HG03460 (cell line): ENCODE data around the gene COL5A3.

Experiments used
- ATAC-seq: cut with Tn5 transposase; IDR thresholded peaks from one replicate; pipeline ENCODE4 v1.9.1; 2021; ENCODE audit not compliant: unreplicated experiment

Gene COL5A3

DNA sequence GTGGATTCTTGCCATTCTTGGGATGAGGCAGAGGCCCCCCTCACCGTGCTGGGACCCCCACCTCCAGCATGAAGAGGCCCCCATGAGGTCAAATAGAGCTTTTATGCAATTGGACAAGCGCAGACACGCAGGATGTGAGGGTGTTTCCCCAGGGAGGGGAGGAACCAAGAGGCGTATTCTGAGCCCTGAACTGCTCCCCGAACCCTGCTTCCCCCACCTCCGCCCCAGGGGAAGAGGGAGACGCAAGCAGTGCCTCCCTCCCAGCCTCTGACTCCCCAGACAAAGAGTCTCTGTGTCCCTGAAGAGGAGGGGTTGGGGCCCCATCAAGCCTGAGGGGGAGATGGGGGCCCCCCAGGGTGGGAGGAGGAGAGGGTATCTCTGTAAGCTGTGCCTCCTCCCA is 1.7 kb upstream of the COL5A3 start:
- ATAC-seq, result no peak

GRCh38 chr19:10010939-10011338 is 635 bp upstream of the COL5A3 start:
- ATAC-seq, result no peak

DNA sequence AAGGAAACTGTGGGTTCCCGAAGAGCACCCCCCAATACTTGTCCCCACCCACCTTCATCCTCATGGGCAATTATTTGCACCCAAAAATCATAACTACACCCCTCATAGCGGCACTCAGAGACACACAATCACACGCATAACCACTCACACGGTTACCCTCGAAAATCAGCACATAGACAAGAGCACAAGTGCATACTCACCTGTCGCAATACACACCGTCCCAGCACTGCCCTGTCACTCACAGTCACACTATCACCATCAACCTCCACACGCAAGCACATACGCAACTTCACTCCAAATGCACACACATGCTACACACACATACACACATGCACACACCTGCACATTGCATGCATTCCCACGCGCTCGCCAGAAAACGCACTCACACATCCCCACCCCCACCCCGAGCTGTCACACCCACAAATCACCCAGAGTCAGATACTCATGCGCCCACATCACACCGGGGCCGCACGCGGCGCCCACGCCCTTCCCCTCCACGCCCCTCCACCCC is 535 bp downstream of the COL5A3 start:
- no peak for ATAC-seq

GRCh38 chr19:10008184-10008765 is 2.0 kb downstream of the COL5A3 start:
- ATAC-seq, result no peak

- no peak for ATAC-seq
These were observed 2.7 kb downstream of the COL5A3 start for GRCh38 chr19:10007371-10008183.

DNA sequence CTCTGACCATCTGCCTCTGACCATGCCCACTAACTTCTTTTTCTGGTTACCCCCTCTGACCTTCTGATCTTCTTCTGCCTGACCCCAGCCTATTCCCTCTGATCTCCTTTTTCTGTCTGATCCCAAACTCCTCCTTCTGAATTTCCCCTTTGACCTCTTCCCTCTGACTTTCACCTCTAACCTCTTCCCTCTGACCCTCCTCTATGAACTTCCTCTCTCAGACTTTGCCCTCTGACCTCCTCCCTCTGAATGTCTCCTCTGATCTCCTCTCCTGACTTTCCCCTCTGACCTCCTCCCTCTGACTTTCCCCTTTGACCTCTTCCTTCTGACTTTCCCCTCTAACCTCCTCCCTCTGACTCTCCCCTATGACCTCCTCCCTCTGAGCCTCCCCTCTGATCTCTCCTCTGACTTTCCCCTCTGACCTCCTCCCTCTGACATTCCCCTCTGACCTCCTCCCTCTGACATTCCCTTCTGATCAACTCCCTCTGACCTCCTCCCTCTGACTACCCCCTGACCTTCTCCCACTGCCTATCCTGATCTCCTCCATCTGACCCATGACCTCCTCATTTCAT is 3.5 kb downstream of the COL5A3 start:
- ATAC-seq, result no peak

- no peak for ATAC-seq
These were observed 4.0 kb downstream of the COL5A3 start for GRCh38 chr19:10006335-10006708.

DNA sequence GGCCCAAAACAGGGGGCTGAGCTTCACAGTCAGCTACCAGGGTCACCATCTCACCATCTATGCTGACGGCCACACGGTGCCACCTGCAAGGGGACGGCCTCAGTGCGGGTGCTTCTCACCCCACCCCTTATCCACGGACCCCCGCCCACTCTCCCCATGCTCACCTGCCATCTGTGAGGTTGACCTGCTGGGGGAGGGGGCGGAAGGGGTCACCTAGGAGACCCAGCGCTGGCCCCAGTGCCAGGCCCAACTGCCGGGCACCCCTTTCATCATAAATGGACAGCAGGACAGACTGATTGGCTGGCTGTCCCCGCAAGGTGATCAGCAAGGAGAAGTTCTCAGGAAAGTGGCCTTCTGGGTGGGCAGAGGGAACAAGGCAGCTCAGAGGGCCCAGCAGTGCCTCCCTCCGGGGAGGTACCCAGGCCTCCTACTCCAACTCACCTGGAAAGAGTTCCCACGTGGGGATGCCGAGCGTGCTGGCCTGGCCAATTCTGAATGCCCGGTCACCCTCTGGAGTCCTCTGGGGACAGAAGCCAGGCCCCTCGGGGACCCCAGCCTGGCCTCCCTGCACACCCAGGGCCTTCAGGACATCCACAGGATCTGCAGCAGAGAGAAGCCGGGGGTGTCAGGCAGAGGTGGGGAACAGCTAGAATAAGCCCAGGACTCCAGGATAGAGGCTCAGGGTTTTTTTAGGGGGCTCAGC is 4.5 kb downstream of the COL5A3 start:
- no peak for ATAC-seq

- no peak for ATAC-seq
These were observed 5.7 kb downstream of the COL5A3 start for GRCh38 chr19:10004617-10005016.

GRCh38 chr19:10003271-10003670 is 7.0 kb downstream of the COL5A3 start:
- ATAC-seq, result no peak

- ATAC-seq, result no peak
These were observed 8.4 kb downstream of the COL5A3 start for GRCh38 chr19:10001899-10002298.

DNA sequence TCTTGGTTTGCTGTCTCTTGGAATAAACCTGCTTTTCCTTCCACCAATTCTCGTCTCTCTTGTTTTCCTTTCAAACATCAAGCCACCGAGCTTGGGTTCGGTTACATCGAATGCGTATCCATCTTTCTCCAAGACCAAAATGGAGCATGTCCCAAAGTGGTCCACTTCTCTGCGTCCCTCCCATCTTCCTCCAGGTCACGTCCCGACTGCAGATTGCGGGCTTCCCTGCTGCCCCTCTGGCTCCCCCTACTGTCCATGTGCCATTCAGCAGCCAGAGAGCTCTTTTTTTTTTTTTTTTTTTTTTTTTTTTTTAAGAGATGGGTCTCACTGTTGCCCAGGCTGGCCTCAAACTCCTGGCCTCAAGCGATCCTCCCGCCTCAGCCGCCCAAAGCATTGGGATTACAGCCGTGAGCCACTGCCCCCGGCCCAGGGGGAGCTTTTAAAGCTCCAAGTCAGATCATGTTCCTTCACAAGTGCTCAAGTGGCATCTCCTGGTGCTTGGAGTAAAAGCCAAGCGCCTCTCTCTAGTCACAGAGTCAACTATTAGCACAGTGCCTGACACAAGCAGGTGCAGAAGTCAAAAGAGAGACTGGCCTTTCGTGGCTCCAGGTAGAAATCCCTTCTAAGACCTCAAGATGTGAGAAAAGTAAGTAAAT is 10.0 kb downstream of the COL5A3 start:
- ATAC-seq, result no peak

GRCh38 chr19:9996541-9996940 is 13.8 kb downstream of the COL5A3 start:
- ATAC-seq, result no peak

DNA sequence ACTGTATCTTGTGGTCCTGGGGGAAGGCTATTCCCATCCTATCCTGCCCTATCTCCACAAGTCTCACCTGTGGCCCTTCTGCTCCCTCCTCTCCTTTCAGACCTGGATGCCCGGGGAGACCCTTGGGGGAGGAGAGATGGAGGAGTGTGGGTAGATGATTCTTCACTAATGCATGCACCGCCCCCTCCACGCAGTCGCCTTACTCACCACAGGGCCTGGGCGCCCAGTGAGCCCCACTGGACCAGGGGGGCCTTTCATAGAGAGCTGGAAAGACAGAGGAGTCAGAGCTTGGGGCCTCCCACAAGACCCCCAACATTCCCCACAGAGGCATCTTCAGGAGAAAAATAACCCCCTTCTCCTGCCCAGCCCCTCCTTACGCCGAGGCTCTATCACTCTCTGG is 14.3 kb downstream of the COL5A3 start:
- ATAC-seq, result no peak

DNA sequence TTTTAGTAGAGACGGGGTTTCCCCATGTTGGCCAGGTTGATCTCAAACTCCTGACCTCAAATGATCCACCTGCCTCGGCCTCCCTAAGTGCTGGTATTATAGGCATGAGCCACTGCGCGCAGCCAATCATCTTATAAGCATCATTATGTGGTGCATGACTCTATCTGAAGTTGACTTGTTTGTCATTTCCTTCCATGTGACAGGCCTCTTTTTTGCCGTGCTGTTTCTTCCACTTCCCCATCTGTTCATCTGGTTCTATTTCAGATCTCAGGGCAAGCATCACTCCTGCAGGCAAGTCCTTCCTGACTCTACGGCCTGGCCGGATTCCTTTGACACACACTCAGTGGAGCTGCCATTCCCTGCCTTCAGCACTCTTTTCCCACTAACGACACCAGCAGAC is 15.2 kb downstream of the COL5A3 start:
- no peak for ATAC-seq

DNA sequence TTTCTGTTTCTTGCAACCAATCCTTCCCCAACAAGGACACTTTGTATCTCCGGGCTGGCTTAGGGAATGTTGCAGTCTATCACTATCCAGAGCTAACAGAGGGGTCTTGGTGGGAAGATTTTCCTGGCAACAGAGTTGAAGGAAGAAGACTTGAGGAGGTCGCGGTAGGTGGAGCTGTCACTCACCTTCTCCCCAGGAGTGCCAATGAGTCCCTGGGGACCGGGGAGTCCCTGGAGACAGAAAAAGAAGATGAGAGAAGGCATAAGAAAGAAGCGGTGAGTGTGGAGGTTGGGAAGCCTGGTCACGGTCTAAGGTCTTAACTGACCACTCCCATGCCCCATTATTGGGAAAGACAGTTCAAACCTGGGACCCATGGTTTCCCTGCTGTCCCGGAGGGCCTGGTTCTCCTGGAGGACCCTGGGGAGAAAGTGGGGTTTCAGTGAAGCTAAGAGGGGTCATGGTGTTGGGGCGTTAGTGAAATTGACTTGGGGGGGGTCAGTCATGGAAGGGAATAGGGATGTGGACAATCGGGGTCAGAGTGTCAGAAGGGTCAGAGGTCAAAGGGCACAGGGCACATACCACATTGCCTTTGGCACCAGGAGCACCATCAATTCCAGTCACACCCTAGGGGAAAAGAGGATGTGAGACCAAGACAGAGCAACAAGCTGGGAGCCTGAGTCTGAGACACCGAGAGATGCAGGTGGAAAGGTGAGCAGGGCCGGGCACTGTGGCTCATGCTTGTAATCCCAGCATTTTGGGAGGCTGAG is 18.7 kb downstream of the COL5A3 start:
- no peak for ATAC-seq

GRCh38 chr19:9989504-9989903 is 20.8 kb downstream of the COL5A3 start:
- no peak for ATAC-seq

DNA sequence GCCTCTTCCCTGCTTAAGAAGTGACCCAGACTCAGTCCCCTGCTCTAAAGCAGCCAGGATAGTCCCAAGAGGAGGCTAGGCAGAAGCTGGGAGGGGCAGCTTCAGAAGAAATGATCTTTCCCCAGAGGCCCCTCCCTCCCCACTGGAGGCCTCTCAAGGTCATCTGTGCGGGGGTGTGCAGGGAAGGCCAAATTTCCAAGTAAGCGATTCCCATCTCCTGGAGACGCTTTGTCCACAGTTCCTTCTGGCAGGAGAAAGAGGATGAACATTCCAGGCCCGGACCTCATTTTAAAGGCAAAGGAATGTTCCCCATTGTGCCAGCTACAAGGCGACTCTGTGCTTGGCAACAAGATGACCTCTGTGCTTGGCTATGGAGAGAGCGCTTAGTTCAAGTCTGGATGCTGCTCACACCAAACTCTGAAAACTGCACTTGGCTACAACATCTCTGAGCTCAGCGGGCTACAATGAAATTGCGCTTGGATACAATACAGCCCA is 23.5 kb downstream of the COL5A3 start:
- ATAC-seq, result no peak

- no peak for ATAC-seq
These were observed 28.7 kb downstream of the COL5A3 start for GRCh38 chr19:9981406-9982260.
